Measurements from ENCODE around the gene GTF2A1L. TPM values are rescaled to one million over a fixed set of nuclear protein-coding genes. Genes with fewer than 3 reads are reported as not detected.
"Not testable (repeated sequence)": the region's sequence is repeated elsewhere in the genome, so short reads cannot be mapped to it uniquely, and the experiment has no call there.

The GTF2A1L gene
- total RNA-seq, 4 donors from 2014 or later = 14.1 to 32.2 (median 22.1) TPM

- peaks cover 0 to 52% of the 10 kb centered on the region in 2 donors for H3K36me3 ChIP-seq
- H3K27ac ChIP-seq = peak overlapping the region in 3 of 4 donors; percentile 15 to 64 (median 24)
Observed at GRCh38 chr2:48587961-48588360, 29.7 kb upstream of the GTF2A1L start.

GRCh38 chr2:48588745-48589144, 28.9 kb upstream of the GTF2A1L start:
- TF ChIP-seq CTCF (IDR thresholded peaks at IDR 0.05) = no peak
- TF ChIP-seq EP300 (IDR thresholded peaks at IDR 0.05) = no peak
- TF ChIP-seq POLR2AphosphoS5 (IDR thresholded peaks at IDR 0.05) = no peak
- TF ChIP-seq POLR2A (IDR thresholded peaks at IDR 0.05) = no peak
- peaks cover 0 to 51% of the 10 kb centered on the region in 2 donors for H3K36me3 ChIP-seq
- H3K4me3 ChIP-seq = no peak overlapping the region
- no peaks in the 10 kb centered on the region for H3K9me3 ChIP-seq
- H3K27me3 ChIP-seq = no peaks in the 10 kb centered on the region
- H3K27ac ChIP-seq = peak overlapping the region in 2 of 4 donors; percentile 48 to 64
- no peak for ATAC-seq
- 56 to 67% methylated on average over 1 of the region's 1 CpG for WGBS, 2 donors (ENCODE audit: low coverage in 1 of 2)
- H3K4me1 ChIP-seq = peaks cover 3 to 67% (median 7%) of the 10 kb centered on the region in 3 donors

More at GRCh38 chr2:48587961-48588360, 29.7 kb upstream of the GTF2A1L start:
- peaks cover 3 to 64% (median 7%) of the 10 kb centered on the region in 3 donors for H3K4me1 ChIP-seq
- H3K4me3 ChIP-seq = no peak overlapping the region
- no peaks in the 10 kb centered on the region for H3K9me3 ChIP-seq
- no peaks in the 10 kb centered on the region for H3K27me3 ChIP-seq
- no peak for ATAC-seq
- TF ChIP-seq POLR2A (IDR thresholded peaks at IDR 0.05) (no peak), EP300 (IDR thresholded peaks at IDR 0.05) (no peak), POLR2AphosphoS5 (IDR thresholded peaks at IDR 0.05) (no peak), CTCF (IDR thresholded peaks at IDR 0.05) (no peak)
- WGBS, 2 donors (ENCODE audit: low coverage in 1 of 2) = 75 to 86% methylated on average over 3 of the region's 3 CpGs

GRCh38 chr2:48589170-48589767, 28.4 kb upstream of the GTF2A1L start:
- Histone ChIP-seq H3K36me3 (peaks cover 0 to 51% of the 10 kb centered on the region in 2 donors), H3K4me1 (peaks cover 3 to 69% (median 7%) of the 10 kb centered on the region in 3 donors), H3K9me3 (no peaks in the 10 kb centered on the region), H3K27ac (peak overlapping the region in 2 of 4 donors; percentile 48 to 64), H3K27me3 (no peaks in the 10 kb centered on the region), H3K4me3 (no peak overlapping the region)
- WGBS, 2 donors (ENCODE audit: low coverage in 1 of 2) = 17% methylated on average over 5 of the region's 5 CpGs
- TF ChIP-seq POLR2AphosphoS5 (IDR thresholded peaks at IDR 0.05) = peak; percentile 23
- no peak for TF ChIP-seq POLR2A (IDR thresholded peaks at IDR 0.05)
- peak; percentile 75 to 80 (median 78) for TF ChIP-seq CTCF (IDR thresholded peaks at IDR 0.05)
- no peak for TF ChIP-seq EP300 (IDR thresholded peaks at IDR 0.05)
- ATAC-seq = no peak

GRCh38 chr2:48590017-48590416, 27.6 kb upstream of the GTF2A1L start:
- H3K4me1 ChIP-seq = peaks cover 3 to 69% (median 7%) of the 10 kb centered on the region in 3 donors
- ATAC-seq = no peak
- H3K9me3 ChIP-seq = no peaks in the 10 kb centered on the region
- peak overlapping the region in 1 of 4 donors; percentile 64 for H3K27ac ChIP-seq
- no peaks in the 10 kb centered on the region for H3K27me3 ChIP-seq
- no peak overlapping the region for H3K4me3 ChIP-seq
- WGBS, 2 donors (ENCODE audit: low coverage in 1 of 2) = 50 to 86% methylated on average over 1 of the region's 1 CpG
- H3K36me3 ChIP-seq = peaks cover 0 to 50% of the 10 kb centered on the region in 2 donors
- TF ChIP-seq EP300 (IDR thresholded peaks at IDR 0.05) = no peak
- TF ChIP-seq CTCF (IDR thresholded peaks at IDR 0.05) = no peak
- TF ChIP-seq POLR2A (IDR thresholded peaks at IDR 0.05) = no peak
- TF ChIP-seq POLR2AphosphoS5 (IDR thresholded peaks at IDR 0.05) = no peak

GRCh38 chr2:48592067-48592466, 25.6 kb upstream of the GTF2A1L start:
- peaks cover 3 to 58% (median 4%) of the 10 kb centered on the region in 3 donors for H3K4me1 ChIP-seq
- no peak overlapping the region for H3K4me3 ChIP-seq
- no peak for ATAC-seq
- no peaks in the 10 kb centered on the region for H3K27me3 ChIP-seq
- no peak overlapping the region for H3K27ac ChIP-seq
- WGBS, 2 donors (ENCODE audit: low coverage in 1 of 2) = 79 to 87% methylated on average over 1 to 2 of the region's 2 CpGs
- H3K36me3 ChIP-seq = peaks cover 0 to 58% of the 10 kb centered on the region in 2 donors
- no peaks in the 10 kb centered on the region for H3K9me3 ChIP-seq
- TF ChIP-seq CTCF (IDR thresholded peaks at IDR 0.05) (no peak), POLR2A (IDR thresholded peaks at IDR 0.05) (no peak), POLR2AphosphoS5 (IDR thresholded peaks at IDR 0.05) (no peak), EP300 (IDR thresholded peaks at IDR 0.05) (no peak)

GRCh38 chr2:48596751-48597150, 20.9 kb upstream of the GTF2A1L start:
- not testable (repeated sequence) for H3K9me3 ChIP-seq, H3K27me3 ChIP-seq, ATAC-seq, H3K4me3 ChIP-seq
- Histone ChIP-seq H3K4me1 (peaks cover 0 to 51% (median 0%) of the 10 kb centered on the region in 3 donors), H3K27ac (peak overlapping the region in 1 of 4 donors; percentile 14), H3K36me3 (peaks cover 3 to 68% of the 10 kb centered on the region in 2 donors)
- 97 to 99% methylated on average over 6 to 7 of the region's 7 CpGs for WGBS, 2 donors (ENCODE audit: low coverage in 1 of 2)
